ENCODE data around the gene LARP4B. TPM values are rescaled to one million over a fixed set of nuclear protein-coding genes. Genes with fewer than 3 reads are reported as not detected.

Gene LARP4B
- total RNA-seq, 2 experiments from 2014 or later, result 64.8 to 143 TPM

- Histone ChIP-seq H4K20me1 (ENCODE audit: insufficient read depth, low read length) (peaks cover 30% of the 10 kb centered on the region; the same call in 1 of the 2 replicates), H3K4me1 (ENCODE audit: insufficient read depth, low read length, poor library complexity, severe bottlenecking) (no peaks in the 10 kb centered on the region), H2AFZ (ENCODE audit: low read length) (no peak overlapping the region), H3K4me3 (ENCODE audit: low read depth, low read length, poor library complexity, severe bottlenecking) (no peak overlapping the region), H3K36me3 (ENCODE audit: insufficient read depth, low read length) (peaks cover 95% of the 10 kb centered on the region), H3K79me2 (ENCODE audit: insufficient read depth, low read depth, low read length) (peaks cover 100% of the 10 kb centered on the region), H3K9me2 (ENCODE audit: insufficient read depth, low read length) (no peaks in the 10 kb centered on the region), H3K9me3 (ENCODE audit: low read length) (peaks cover 8% of the 10 kb centered on the region; the same call in 1 of the 2 replicates), H3K27ac (ENCODE audit: low read depth, low read length, poor library complexity, severe bottlenecking) (no peak overlapping the region), H3K4me2 (ENCODE audit: low read length) (no peak overlapping the region)
- ChIA-PET CTCF (ENCODE audit: unreplicated experiment) (no interaction called here), POLR2A (no interaction called here)
- intact Hi-C loops (cut with micrococcal nuclease; ENCODE audit: unreplicated experiment), result no loop called here
- BruUV-seq (replicated peaks), result no TSS peak
- TF ChIP-seq EZH2phosphoT487 (IDR thresholded peaks at IDR 0.05; ENCODE audit: borderline replicate concordance, low read depth, low read length) (no peak), CTCF (conservative IDR thresholded peaks at IDR 0.05; ENCODE audit: low read length) (no peak)
- DNase-seq (ENCODE audit: low spot score), result no peak
Observed at GRCh38 chr10:920450-920849, 11.1 kb downstream of the LARP4B start.

- no TSS peak for BruUV-seq (replicated peaks)
- H3K79me2 ChIP-seq (ENCODE audit: insufficient read depth, low read depth, low read length), result peaks cover 100% of the 10 kb centered on the region
- no peak overlapping the region for H2AFZ ChIP-seq (ENCODE audit: low read length)
- H3K4me3 ChIP-seq (ENCODE audit: low read depth, low read length, poor library complexity, severe bottlenecking), result no peak overlapping the region
- no peak overlapping the region for H3K4me2 ChIP-seq (ENCODE audit: low read length)
- peaks cover 94% of the 10 kb centered on the region for H3K36me3 ChIP-seq (ENCODE audit: insufficient read depth, low read length)
- intact Hi-C loops (cut with micrococcal nuclease; ENCODE audit: unreplicated experiment), result no loop called here
- no peaks in the 10 kb centered on the region for H3K4me1 ChIP-seq (ENCODE audit: insufficient read depth, low read length, poor library complexity, severe bottlenecking)
- ChIA-PET CTCF (ENCODE audit: unreplicated experiment) (no interaction called here), POLR2A (no interaction called here)
- TF ChIP-seq CTCF (conservative IDR thresholded peaks at IDR 0.05; ENCODE audit: low read length) (no peak), EZH2phosphoT487 (IDR thresholded peaks at IDR 0.05; ENCODE audit: borderline replicate concordance, low read depth, low read length) (no peak)
- H4K20me1 ChIP-seq (ENCODE audit: insufficient read depth, low read length), result peaks cover 22% of the 10 kb centered on the region; the same call in 1 of the 2 replicates
- no peaks in the 10 kb centered on the region for H3K9me2 ChIP-seq (ENCODE audit: insufficient read depth, low read length)
- no peak for DNase-seq (ENCODE audit: low spot score)
- no peak overlapping the region for H3K27ac ChIP-seq (ENCODE audit: low read depth, low read length, poor library complexity, severe bottlenecking)
- peaks cover 8% of the 10 kb centered on the region; the same call in 1 of the 2 replicates for H3K9me3 ChIP-seq (ENCODE audit: low read length)
Observed at GRCh38 chr10:919481-919880, 12.0 kb downstream of the LARP4B start.

GRCh38 chr10:917999-918398 lies 13.5 kb downstream of the LARP4B start:
- Histone ChIP-seq H3K4me1 (ENCODE audit: insufficient read depth, low read length, poor library complexity, severe bottlenecking) (no peaks in the 10 kb centered on the region), H3K27ac (ENCODE audit: low read depth, low read length, poor library complexity, severe bottlenecking) (no peak overlapping the region), H2AFZ (ENCODE audit: low read length) (no peak overlapping the region), H4K20me1 (ENCODE audit: insufficient read depth, low read length) (peaks cover 18% of the 10 kb centered on the region; the same call in 1 of the 2 replicates), H3K9me3 (ENCODE audit: low read length) (peaks cover 8% of the 10 kb centered on the region; the same call in 1 of the 2 replicates), H3K79me2 (ENCODE audit: insufficient read depth, low read depth, low read length) (peaks cover 99% of the 10 kb centered on the region), H3K4me2 (ENCODE audit: low read length) (no peak overlapping the region), H3K4me3 (ENCODE audit: low read depth, low read length, poor library complexity, severe bottlenecking) (no peak overlapping the region), H3K9me2 (ENCODE audit: insufficient read depth, low read length) (no peaks in the 10 kb centered on the region), H3K36me3 (ENCODE audit: insufficient read depth, low read length) (peaks cover 79% of the 10 kb centered on the region)
- no peak for TF ChIP-seq EZH2phosphoT487 (IDR thresholded peaks at IDR 0.05; ENCODE audit: borderline replicate concordance, low read depth, low read length)
- no peak for TF ChIP-seq CTCF (conservative IDR thresholded peaks at IDR 0.05; ENCODE audit: low read length)
- BruUV-seq (replicated peaks), result TSS peak; percentile 2
- DNase-seq (ENCODE audit: low spot score), result no peak
- intact Hi-C loops (cut with micrococcal nuclease; ENCODE audit: unreplicated experiment), result no loop called here
- ChIA-PET CTCF (ENCODE audit: unreplicated experiment) (no interaction called here), POLR2A (no interaction called here)

Data from OCI-LY7 (cell line).